Measurements from ENCODE around the gene MYO1D. TPM values are rescaled to one million over a fixed set of nuclear protein-coding genes. Genes with fewer than 3 reads are reported as not detected.

MYO1D gene
- total RNA-seq, 2 donors from 2014 or later = 21.4 to 48.3 TPM

DNA sequence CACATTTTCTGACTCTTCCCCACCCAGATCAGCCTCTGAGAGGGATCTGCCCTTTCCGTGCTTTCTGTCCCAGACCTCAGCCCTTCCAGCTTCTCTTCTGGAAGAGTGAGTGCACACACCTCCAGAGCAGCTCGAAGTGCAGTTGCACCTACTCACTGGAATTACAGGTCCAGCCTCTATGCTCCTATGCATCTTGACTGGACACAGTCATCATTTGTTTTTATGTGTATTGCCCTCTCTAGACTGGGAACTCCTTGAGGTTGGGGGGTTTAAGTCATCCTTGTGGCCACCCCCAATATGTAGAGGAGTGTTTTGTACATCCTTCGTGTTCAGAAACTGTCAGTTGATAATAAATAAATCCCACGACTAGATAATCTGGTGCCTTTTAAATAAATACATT is 308.2 kb downstream of the MYO1D start:
- ATAC-seq (no peak), DNase-seq (no peak)
- Histone ChIP-seq H3K4me3 (no peak overlapping the region), H3K36me3 (replicated peaks in 1 of 2; ENCODE audit: insufficient read depth in 1 of 2, low read depth in 2 of 2) (no peaks in the 10 kb centered on the region), H3K9me3 (no peaks in the 10 kb centered on the region), H3K27ac (no peak overlapping the region), H3K27me3 (no peaks in the 10 kb centered on the region), H3K4me1 (no peaks in the 10 kb centered on the region)
- intact Hi-C loops (cut with DNase I) = no loop called here
- TF ChIP-seq, protein P1, sequence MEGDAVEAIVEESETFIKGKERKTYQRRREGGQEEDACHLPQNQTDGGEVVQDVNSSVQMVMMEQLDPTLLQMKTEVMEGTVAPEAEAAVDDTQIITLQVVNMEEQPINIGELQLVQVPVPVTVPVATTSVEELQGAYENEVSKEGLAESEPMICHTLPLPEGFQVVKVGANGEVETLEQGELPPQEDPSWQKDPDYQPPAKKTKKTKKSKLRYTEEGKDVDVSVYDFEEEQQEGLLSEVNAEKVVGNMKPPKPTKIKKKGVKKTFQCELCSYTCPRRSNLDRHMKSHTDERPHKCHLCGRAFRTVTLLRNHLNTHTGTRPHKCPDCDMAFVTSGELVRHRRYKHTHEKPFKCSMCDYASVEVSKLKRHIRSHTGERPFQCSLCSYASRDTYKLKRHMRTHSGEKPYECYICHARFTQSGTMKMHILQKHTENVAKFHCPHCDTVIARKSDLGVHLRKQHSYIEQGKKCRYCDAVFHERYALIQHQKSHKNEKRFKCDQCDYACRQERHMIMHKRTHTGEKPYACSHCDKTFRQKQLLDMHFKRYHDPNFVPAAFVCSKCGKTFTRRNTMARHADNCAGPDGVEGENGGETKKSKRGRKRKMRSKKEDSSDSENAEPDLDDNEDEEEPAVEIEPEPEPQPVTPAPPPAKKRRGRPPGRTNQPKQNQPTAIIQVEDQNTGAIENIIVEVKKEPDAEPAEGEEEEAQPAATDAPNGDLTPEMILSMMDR (IDR thresholded peaks at IDR 0.05) = no peak
- no peak for TF ChIP-seq POLR2A (IDR thresholded peaks at IDR 0.05)
- 83 to 90% methylated on average over 4 of the region's 4 CpGs for WGBS, 2 donors

DNA sequence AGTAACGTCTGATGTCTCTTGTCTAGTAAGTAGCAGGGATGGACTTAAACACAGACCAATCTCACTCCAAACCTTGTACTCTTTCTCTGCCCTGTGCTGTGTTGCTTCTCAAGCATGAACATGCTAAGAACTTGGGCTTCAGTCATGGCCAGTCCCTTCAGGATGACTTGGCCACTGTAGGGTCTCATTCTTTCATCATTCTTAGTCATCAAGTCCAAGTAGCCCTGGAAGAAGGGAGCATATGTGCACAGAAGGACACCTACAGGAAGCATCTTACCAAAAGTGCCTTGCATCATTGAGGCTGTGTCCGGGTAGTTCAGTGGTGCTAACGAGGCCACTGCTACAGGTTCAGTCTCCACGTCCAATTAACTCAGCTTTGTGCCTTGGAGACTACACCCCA is 309.4 kb downstream of the MYO1D start:
- H3K4me3 ChIP-seq = no peak overlapping the region
- DNase-seq (no peak), ATAC-seq (no peak)
- no peaks in the 10 kb centered on the region for H3K27me3 ChIP-seq
- H3K27ac ChIP-seq = no peak overlapping the region
- no peaks in the 10 kb centered on the region for H3K36me3 ChIP-seq (replicated peaks in 1 of 2; ENCODE audit: insufficient read depth in 1 of 2, low read depth in 2 of 2)
- TF ChIP-seq, protein P1 (IDR thresholded peaks at IDR 0.05) = no peak
- intact Hi-C loops (cut with DNase I) = no loop called here
- no peaks in the 10 kb centered on the region for H3K4me1 ChIP-seq
- WGBS, 2 donors = 95 to 100% methylated on average over 4 of the region's 4 CpGs
- no peaks in the 10 kb centered on the region for H3K9me3 ChIP-seq

DNA sequence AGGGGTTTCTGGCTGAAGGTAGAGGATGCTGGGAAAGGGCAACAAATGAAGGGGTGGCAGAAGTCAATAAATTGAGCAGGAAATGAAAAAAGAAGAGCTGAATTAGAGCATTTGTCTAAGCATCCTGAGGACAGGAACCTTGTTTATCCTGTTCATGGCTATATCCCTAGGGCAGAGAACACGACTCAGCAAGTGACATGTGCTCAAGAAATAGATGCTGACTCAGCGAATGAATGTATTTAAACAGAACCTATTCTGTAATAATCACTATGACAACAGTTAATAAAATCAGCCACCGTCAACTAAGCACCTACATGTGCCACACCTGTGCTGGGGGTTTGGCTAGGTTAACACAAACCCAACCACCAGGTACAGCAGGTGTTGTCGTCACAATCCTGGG is 309.8 kb downstream of the MYO1D start:
- no peaks in the 10 kb centered on the region for H3K36me3 ChIP-seq (replicated peaks in 1 of 2; ENCODE audit: insufficient read depth in 1 of 2, low read depth in 2 of 2)
- no peak overlapping the region for H3K27ac ChIP-seq
- TF ChIP-seq, protein P1 (IDR thresholded peaks at IDR 0.05) = no peak
- TF ChIP-seq POLR2A (IDR thresholded peaks at IDR 0.05) = no peak
- H3K27me3 ChIP-seq = no peaks in the 10 kb centered on the region
- H3K4me1 ChIP-seq = no peaks in the 10 kb centered on the region
- intact Hi-C loops (cut with DNase I) = no loop called here
- no peak overlapping the region for H3K4me3 ChIP-seq
- ATAC-seq (no peak), DNase-seq (no peak)
- no peaks in the 10 kb centered on the region for H3K9me3 ChIP-seq
- 86 to 89% methylated on average over 4 of the region's 4 CpGs for WGBS, 2 donors

DNA sequence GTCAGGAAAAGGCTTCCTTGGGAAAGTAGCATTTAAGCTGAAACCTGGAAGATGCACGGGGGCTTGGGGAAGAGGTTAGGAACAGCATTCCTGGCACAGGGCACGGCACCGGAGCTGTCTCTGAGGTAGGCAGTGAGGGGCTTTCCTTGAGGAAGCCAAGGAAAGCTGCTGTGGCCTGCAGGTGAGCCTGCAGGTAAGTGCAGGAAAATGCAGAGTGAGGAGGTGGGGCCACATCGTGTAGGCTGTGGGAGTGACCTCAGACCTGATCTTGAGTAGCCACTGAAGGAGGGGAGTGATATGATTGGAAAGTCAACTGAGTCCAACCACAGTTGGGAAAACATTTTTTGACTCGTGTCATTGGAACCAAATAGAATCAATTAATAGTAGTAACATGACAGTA is 310.6 kb downstream of the MYO1D start:
- Histone ChIP-seq H3K4me1 (no peaks in the 10 kb centered on the region), H3K36me3 (replicated peaks in 1 of 2; ENCODE audit: insufficient read depth in 1 of 2, low read depth in 2 of 2) (no peaks in the 10 kb centered on the region), H3K27me3 (no peaks in the 10 kb centered on the region), H3K27ac (no peak overlapping the region), H3K4me3 (no peak overlapping the region), H3K9me3 (no peaks in the 10 kb centered on the region)
- TF ChIP-seq, protein P1 (IDR thresholded peaks at IDR 0.05) = no peak
- no peak for TF ChIP-seq POLR2A (IDR thresholded peaks at IDR 0.05)
- ATAC-seq (no peak), DNase-seq (no peak)
- WGBS, 2 donors = 84 to 89% methylated on average over 5 of the region's 5 CpGs
- intact Hi-C loops (cut with DNase I) = no loop called here

DNA sequence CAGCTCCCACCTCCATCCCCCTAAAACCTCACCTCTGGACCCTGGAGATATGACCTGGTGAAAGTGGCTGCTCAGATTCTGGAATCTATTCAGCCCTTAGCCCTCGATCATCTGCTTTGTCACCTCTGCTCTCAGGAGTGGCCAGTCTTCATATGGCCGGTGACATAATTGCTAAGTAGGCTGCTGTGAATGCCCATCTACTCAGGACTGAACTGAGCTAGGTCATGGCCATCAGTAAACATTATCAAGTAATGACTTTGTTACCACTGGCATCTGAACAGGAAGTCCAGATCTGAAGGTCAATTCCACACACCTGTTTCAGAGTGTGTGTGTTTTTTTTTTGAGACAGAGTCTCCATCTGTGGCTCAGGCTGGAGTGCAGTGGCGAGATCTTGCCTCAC is 311.5 kb downstream of the MYO1D start:
- ATAC-seq (no peak), DNase-seq (no peak)
- H3K4me1 ChIP-seq = no peaks in the 10 kb centered on the region
- H3K27ac ChIP-seq = no peak overlapping the region
- no peak for TF ChIP-seq POLR2A (IDR thresholded peaks at IDR 0.05)
- TF ChIP-seq, protein P1 (IDR thresholded peaks at IDR 0.05) = no peak
- 80 to 86% methylated on average over 3 of the region's 3 CpGs for WGBS, 2 donors
- H3K4me3 ChIP-seq = no peak overlapping the region
- intact Hi-C loops (cut with DNase I) = no loop called here
- H3K9me3 ChIP-seq = no peaks in the 10 kb centered on the region
- H3K36me3 ChIP-seq (replicated peaks in 1 of 2; ENCODE audit: insufficient read depth in 1 of 2, low read depth in 2 of 2) = no peaks in the 10 kb centered on the region
- H3K27me3 ChIP-seq = no peaks in the 10 kb centered on the region

Measured in body of pancreas (tissue), 4 donors.